GM23338 (cell line): Measurements from ENCODE around the gene NUP43. TPM values are rescaled to one million over a fixed set of nuclear protein-coding genes. Genes with fewer than 3 reads are reported as not detected.

Source experiments
- ATAC-seq: fragments of 200-7000 bp; cut with Tn5 transposase; 3 replicates; pipeline ENCODE4 v1.9.1; 2020
- DNase-seq: peaks from one replicate; pipeline ENCODE4 v3.0.0-alpha.2; 2015; ENCODE audit warnings: low spot score
- H2AFZ ChIP-seq: fragments of 200-600 bp; sonication (generic); 2 replicates; pipeline ENCODE4 v1.8.0; 2016; ENCODE audit warnings: antibody characterized with exemption, mild to moderate bottlenecking, moderate library complexity
- H3F3A ChIP-seq: fragments of 200-600 bp; sonication (generic); replicated peaks from 2 replicates; pipeline ENCODE4 v1.8.0; 2017; ENCODE audit warnings: antibody characterized with exemption, mixed run types, low read depth
- H3K27ac ChIP-seq: fragments of 200-600 bp; sonication (generic); 2 replicates; pipeline ENCODE4 v1.6.1; 2016; ENCODE audit warnings: low read depth
- H3K27me3 ChIP-seq: fragments of 200-600 bp; sonication (generic); 2 replicates; pipeline ENCODE4 v1.8.0; 2016; ENCODE audit warnings: mild to moderate bottlenecking, mixed run types, moderate library complexity; ENCODE audit not compliant: insufficient read depth
- H3K36me3 ChIP-seq: fragments of 200-600 bp; sonication (generic); 2 replicates; pipeline ENCODE4 v1.8.0; 2016; ENCODE audit warnings: mild to moderate bottlenecking; ENCODE audit not compliant: insufficient read depth
- H3K4me1 ChIP-seq: fragments of 200-600 bp; sonication (generic); 2 replicates; pipeline ENCODE4 v1.8.0; 2016; ENCODE audit warnings: mild to moderate bottlenecking, moderate library complexity; ENCODE audit not compliant: insufficient read depth
- H3K4me2 ChIP-seq: fragments of 200-600 bp; sonication (generic); 2 replicates; pipeline ENCODE4 v1.7.1; 2017; ENCODE audit warnings: mixed run types
- H3K4me3 ChIP-seq: fragments of 200-600 bp; sonication (generic); 2 replicates; pipeline ENCODE4 v1.6.1; 2016; ENCODE audit warnings: mixed run types
- H3K79me2 ChIP-seq: fragments of 200-600 bp; sonication (generic); replicated peaks from 2 replicates; pipeline ENCODE4 v1.8.0; 2017; ENCODE audit warnings: mild to moderate bottlenecking; ENCODE audit not compliant: insufficient read depth
- H3K9me2 ChIP-seq: fragments of 200-600 bp; sonication (generic); 2 replicates; pipeline ENCODE4 v1.8.0; 2017; ENCODE audit not compliant: insufficient read depth
- H4K20me1 ChIP-seq: fragments of 200-600 bp; sonication (generic); replicated peaks from 2 replicates; pipeline ENCODE4 v1.8.0; 2017; ENCODE audit warnings: mild to moderate bottlenecking; ENCODE audit not compliant: insufficient read depth
- H3K27ac Mint-ChIP-seq: 2 replicates; pipeline ENCODE4 v1.8.0; 2020; ENCODE audit warnings: inconsistent platforms, mild to moderate bottlenecking, moderate library complexity, mixed read lengths
- H3K27me3 Mint-ChIP-seq: 3 replicates; pipeline ENCODE4 v1.8.0; 2022; ENCODE audit warnings: low read depth, mild to moderate bottlenecking, moderate library complexity, mixed read lengths, inconsistent platforms; ENCODE audit not compliant: insufficient read depth, poor library complexity
- H3K36me3 Mint-ChIP-seq: 3 replicates; pipeline ENCODE4 v1.8.0; 2021; ENCODE audit warnings: low read depth, mild to moderate bottlenecking, inconsistent platforms, moderate library complexity, mixed read lengths
- H3K4me1 Mint-ChIP-seq: 3 replicates; pipeline ENCODE4 v1.8.0; 2020; ENCODE audit warnings: mild to moderate bottlenecking, inconsistent platforms, mixed read lengths
- H3K4me3 Mint-ChIP-seq: 3 replicates; pipeline ENCODE4 v1.8.0; 2021; ENCODE audit warnings: moderate library complexity, mild to moderate bottlenecking, inconsistent platforms, mixed read lengths
- H3K9me3 Mint-ChIP-seq: 3 replicates; pipeline ENCODE4 v1.8.0; 2020; ENCODE audit warnings: moderate library complexity, mild to moderate bottlenecking, inconsistent platforms, mixed read lengths
- CREB1 ChIP-seq: fragments of 250-450 bp; sonication (Bioruptor Pico); IDR thresholded peaks from 2 replicates; pipeline ENCODE4 v1.5.0; 2020; ENCODE audit warnings: low read depth, mild to moderate bottlenecking, moderate library complexity
- EZH2 ChIP-seq: fragments of 200-600 bp; sonication (generic); IDR thresholded peaks from one replicate; pipeline ENCODE4 v1.8.0; 2017; ENCODE audit warnings: antibody characterized with exemption, mild to moderate bottlenecking, low read depth; ENCODE audit not compliant: unreplicated experiment
- EZH2phosphoT487 ChIP-seq: fragments of 200-600 bp; sonication (generic); IDR thresholded peaks from one replicate; pipeline ENCODE4 v1.8.1; 2018; ENCODE audit warnings: antibody characterized with exemption; ENCODE audit not compliant: unreplicated experiment
- JUNB ChIP-seq: IDR thresholded peaks from one replicate; pipeline ENCODE4 v1.6.1; 2016; ENCODE audit warnings: antibody characterized with exemption; ENCODE audit not compliant: unreplicated experiment
- NANOG ChIP-seq: IDR thresholded peaks from 2 replicates; pipeline ENCODE4 v1.6.1; 2016; ENCODE audit warnings: antibody characterized with exemption, borderline replicate concordance
- POLR2AphosphoS5 ChIP-seq: IDR thresholded peaks from 2 replicates; pipeline ENCODE4 v1.6.1; 2016; ENCODE audit warnings: antibody characterized with exemption, low read depth
- STAT1 ChIP-seq: IDR thresholded peaks from one replicate; pipeline ENCODE4 v1.6.1; 2016; ENCODE audit warnings: antibody characterized with exemption; ENCODE audit not compliant: unreplicated experiment
- ZNF114 ChIP-seq: fragments of 250-450 bp; sonication (Bioruptor Pico); IDR thresholded peaks from 2 replicates; pipeline ENCODE4 v1.5.0; 2020; ENCODE audit warnings: mild to moderate bottlenecking, moderate library complexity
- ZNF331 ChIP-seq: fragments of 250-450 bp; sonication (Bioruptor Pico); IDR thresholded peaks from 2 replicates; pipeline ENCODE4 v1.5.0; 2020; ENCODE audit warnings: low read depth, mild to moderate bottlenecking, moderate library complexity
- ZNF462 ChIP-seq: fragments of 250-450 bp; sonication (Bioruptor Pico); IDR thresholded peaks from 2 replicates; pipeline ENCODE4 v1.5.0; 2020; ENCODE audit warnings: mild to moderate bottlenecking, moderate library complexity
- polyA plus RNA-seq: library from polyadenylated mRNA; unstranded; fragments of >200 nt; fragmentation: Nextera tagmentation; extraction: Ambion mirVana; gene quantifications from 2 replicates; pipeline ENCODE4 v1.2.1, GENCODE V29; 2016
- total RNA-seq: library from RNA; depleted of rRNA; stranded (reverse); fragments of >200 nt; shearing (Covaris generic); gene quantifications from 2 replicates; pipeline ENCODE4 v1.2.3, GENCODE V29; 2014
- TF ChIP-seq, protein P1 (sequence below): IDR thresholded peaks from one replicate; pipeline ENCODE4 v1.6.1; 2018; ENCODE audit warnings: antibody characterized with exemption; ENCODE audit not compliant: unreplicated experiment
- TF ChIP-seq, protein P2 (sequence below): IDR thresholded peaks from 2 replicates; pipeline ENCODE4 v1.6.1; 2016; ENCODE audit warnings: antibody characterized with exemption
- TF ChIP-seq, protein P3 (sequence below), 2 experiments: fragments of 200-600 bp in 1 of 2; sonication (generic) in 1 of 2; conservative IDR thresholded peaks; 2 replicates each; pipeline versions ENCODE4 v1.5.1 to v1.6.1; 2016 to 2017; ENCODE audit warnings: antibody characterized with exemption in 2 of 2, low read depth in 2 of 2, mild to moderate bottlenecking in 2 of 2, moderate library complexity in 1 of 2

The NUP43 gene
- total and polyA plus RNA-seq, 2 experiments from 2014 or later = 23.4 to 71.8 TPM

DNA sequence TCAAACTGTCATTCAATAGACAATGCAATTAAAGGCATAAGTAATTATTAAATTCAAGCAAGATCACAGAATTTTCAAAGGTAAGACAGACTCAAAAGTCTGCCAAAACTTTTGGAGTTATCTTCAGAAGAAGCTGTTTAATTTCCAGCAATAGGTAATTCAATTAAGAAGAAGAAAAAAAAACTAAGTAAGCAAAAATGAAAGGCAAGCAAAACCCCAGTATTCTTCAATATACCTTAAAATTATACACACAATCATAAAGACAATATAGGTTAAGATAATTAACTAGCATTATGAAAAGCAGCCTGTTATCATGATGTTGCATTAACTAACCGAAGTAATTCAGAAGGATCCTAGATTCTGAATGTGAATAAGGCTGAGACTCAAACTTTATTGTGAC is 31.9 kb downstream of the NUP43 start:
- Mint-ChIP-seq H3K4me1 (peaks cover 29% of the 10 kb centered on the region), H3K4me3 (no peak overlapping the region), H3K27ac (no peak overlapping the region), H3K36me3 (peaks cover 4% of the 10 kb centered on the region; the same call in 2 of the 3 replicates), H3K27me3 (peaks cover 3% of the 10 kb centered on the region), H3K9me3 (no peaks in the 10 kb centered on the region)
- no peak overlapping the region for H3K4me2 ChIP-seq
- no peak for DNase-seq
- H3K4me1 ChIP-seq = peaks cover under 1% of the 10 kb centered on the region
- no peak overlapping the region for H3K27ac ChIP-seq
- H2AFZ ChIP-seq = no peak overlapping the region
- TF ChIP-seq, protein P1, sequence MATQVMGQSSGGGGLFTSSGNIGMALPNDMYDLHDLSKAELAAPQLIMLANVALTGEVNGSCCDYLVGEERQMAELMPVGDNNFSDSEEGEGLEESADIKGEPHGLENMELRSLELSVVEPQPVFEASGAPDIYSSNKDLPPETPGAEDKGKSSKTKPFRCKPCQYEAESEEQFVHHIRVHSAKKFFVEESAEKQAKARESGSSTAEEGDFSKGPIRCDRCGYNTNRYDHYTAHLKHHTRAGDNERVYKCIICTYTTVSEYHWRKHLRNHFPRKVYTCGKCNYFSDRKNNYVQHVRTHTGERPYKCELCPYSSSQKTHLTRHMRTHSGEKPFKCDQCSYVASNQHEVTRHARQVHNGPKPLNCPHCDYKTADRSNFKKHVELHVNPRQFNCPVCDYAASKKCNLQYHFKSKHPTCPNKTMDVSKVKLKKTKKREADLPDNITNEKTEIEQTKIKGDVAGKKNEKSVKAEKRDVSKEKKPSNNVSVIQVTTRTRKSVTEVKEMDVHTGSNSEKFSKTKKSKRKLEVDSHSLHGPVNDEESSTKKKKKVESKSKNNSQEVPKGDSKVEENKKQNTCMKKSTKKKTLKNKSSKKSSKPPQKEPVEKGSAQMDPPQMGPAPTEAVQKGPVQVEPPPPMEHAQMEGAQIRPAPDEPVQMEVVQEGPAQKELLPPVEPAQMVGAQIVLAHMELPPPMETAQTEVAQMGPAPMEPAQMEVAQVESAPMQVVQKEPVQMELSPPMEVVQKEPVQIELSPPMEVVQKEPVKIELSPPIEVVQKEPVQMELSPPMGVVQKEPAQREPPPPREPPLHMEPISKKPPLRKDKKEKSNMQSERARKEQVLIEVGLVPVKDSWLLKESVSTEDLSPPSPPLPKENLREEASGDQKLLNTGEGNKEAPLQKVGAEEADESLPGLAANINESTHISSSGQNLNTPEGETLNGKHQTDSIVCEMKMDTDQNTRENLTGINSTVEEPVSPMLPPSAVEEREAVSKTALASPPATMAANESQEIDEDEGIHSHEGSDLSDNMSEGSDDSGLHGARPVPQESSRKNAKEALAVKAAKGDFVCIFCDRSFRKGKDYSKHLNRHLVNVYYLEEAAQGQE = no peak
- TF ChIP-seq, protein P2, sequence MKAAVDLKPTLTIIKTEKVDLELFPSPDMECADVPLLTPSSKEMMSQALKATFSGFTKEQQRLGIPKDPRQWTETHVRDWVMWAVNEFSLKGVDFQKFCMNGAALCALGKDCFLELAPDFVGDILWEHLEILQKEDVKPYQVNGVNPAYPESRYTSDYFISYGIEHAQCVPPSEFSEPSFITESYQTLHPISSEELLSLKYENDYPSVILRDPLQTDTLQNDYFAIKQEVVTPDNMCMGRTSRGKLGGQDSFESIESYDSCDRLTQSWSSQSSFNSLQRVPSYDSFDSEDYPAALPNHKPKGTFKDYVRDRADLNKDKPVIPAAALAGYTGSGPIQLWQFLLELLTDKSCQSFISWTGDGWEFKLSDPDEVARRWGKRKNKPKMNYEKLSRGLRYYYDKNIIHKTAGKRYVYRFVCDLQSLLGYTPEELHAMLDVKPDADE = no peak
- no peak for TF ChIP-seq JUNB
- TF ChIP-seq NANOG = no peak
- no peak for TF ChIP-seq ZNF462 (CRISPR knock-in tag)
- TF ChIP-seq, protein P3, sequence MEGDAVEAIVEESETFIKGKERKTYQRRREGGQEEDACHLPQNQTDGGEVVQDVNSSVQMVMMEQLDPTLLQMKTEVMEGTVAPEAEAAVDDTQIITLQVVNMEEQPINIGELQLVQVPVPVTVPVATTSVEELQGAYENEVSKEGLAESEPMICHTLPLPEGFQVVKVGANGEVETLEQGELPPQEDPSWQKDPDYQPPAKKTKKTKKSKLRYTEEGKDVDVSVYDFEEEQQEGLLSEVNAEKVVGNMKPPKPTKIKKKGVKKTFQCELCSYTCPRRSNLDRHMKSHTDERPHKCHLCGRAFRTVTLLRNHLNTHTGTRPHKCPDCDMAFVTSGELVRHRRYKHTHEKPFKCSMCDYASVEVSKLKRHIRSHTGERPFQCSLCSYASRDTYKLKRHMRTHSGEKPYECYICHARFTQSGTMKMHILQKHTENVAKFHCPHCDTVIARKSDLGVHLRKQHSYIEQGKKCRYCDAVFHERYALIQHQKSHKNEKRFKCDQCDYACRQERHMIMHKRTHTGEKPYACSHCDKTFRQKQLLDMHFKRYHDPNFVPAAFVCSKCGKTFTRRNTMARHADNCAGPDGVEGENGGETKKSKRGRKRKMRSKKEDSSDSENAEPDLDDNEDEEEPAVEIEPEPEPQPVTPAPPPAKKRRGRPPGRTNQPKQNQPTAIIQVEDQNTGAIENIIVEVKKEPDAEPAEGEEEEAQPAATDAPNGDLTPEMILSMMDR (conservative IDR thresholded peaks at IDR 0.05; ENCODE audit: low read depth in 2 of 2) = no peak
- TF ChIP-seq ZNF331 (CRISPR knock-in tag) = no peak
- TF ChIP-seq CREB1 (CRISPR knock-in tag) = no peak
- no peak for TF ChIP-seq POLR2AphosphoS5
- no peak for TF ChIP-seq EZH2phosphoT487
- TF ChIP-seq STAT1 = no peak
- no peak for TF ChIP-seq EZH2
- TF ChIP-seq ZNF114 (CRISPR knock-in tag) = no peak
- H4K20me1 ChIP-seq = peaks cover 5% of the 10 kb centered on the region; the same call in 1 of the 2 replicates
- H3K36me3 ChIP-seq = no peaks in the 10 kb centered on the region
- H3K4me3 ChIP-seq = no peak overlapping the region
- H3K9me2 ChIP-seq = no peaks in the 10 kb centered on the region
- H3F3A ChIP-seq = peaks cover 2% of the 10 kb centered on the region; the same call in 1 of the 2 replicates
- H3K79me2 ChIP-seq = peaks cover 94% of the 10 kb centered on the region
- H3K27me3 ChIP-seq = no peaks in the 10 kb centered on the region
- ATAC-seq = no peak
